Sigmoid colon (tissue), 4 donors: ENCODE results near the gene SOSTDC1.

Experiments
- CTCF ChIP-seq, 4 experiments: fragments of 450-650 bp in 3 of 4; fragments of 200-600 bp in 1 of 4; IDR thresholded peaks; one replicate each; pipeline ENCODE4 v1.5.1; 2016 to 2019; ENCODE audit warnings: antibody characterized with exemption in 4 of 4, mild to moderate bottlenecking in 3 of 4, moderate library complexity in 2 of 4
- EP300 ChIP-seq, 4 donors: sonication (generic); formaldehyde crosslinking; IDR thresholded peaks; one replicate each; pipeline ENCODE4 v1.6.1; 2017; ENCODE audit warnings: antibody characterized with exemption in 4 of 4
- POLR2A ChIP-seq, 2 donors: fragments of 450-650 bp; IDR thresholded peaks; one replicate each; pipeline ENCODE4 v1.6.1; 2016; ENCODE audit warnings: antibody characterized with exemption in 2 of 2, mild to moderate bottlenecking in 2 of 2, moderate library complexity in 2 of 2
- POLR2AphosphoS5 ChIP-seq, 4 donors: sonication (generic); formaldehyde crosslinking; IDR thresholded peaks; one replicate each; pipeline ENCODE4 v1.6.1; 2017; ENCODE audit warnings: antibody characterized with exemption in 4 of 4

DNA sequence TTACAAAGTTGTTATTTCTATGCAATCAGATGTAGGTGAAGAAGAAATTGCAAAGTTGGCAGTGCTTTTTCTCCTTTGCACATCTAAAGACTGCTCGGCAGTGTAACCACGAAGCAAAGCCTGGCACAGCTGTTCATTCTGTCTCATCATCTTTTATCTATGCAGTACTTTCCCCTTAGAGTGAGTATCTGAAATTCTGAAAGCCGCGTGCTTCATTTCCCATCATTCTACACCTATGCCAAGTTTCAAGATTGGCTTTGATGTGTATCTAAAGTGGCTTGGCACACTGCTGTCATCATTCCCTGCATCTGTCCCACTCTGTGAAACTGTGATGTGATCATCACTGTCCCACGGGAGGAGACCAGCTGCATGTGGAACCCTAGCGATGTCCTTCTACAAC is 15.2 kb downstream of the SOSTDC1 start:
- no peak for TF ChIP-seq POLR2A (IDR thresholded peaks at IDR 0.05)
- TF ChIP-seq CTCF (IDR thresholded peaks at IDR 0.05) = no peak
- TF ChIP-seq POLR2AphosphoS5 (IDR thresholded peaks at IDR 0.05) = no peak
- TF ChIP-seq EP300 (IDR thresholded peaks at IDR 0.05) = no peak
